GM12878 (cell line): ENCODE results near the gene SREK1. TPM values are rescaled to one million over a fixed set of nuclear protein-coding genes. Genes with fewer than 3 reads are reported as not detected.

ENCODE experiments used
- ATAC-seq: fragments of 200-7000 bp; cut with Tn5 transposase; 3 replicates; pipeline ENCODE4 v1.9.1; 2020; ENCODE audit warnings: mild to moderate bottlenecking, moderate library complexity
- BruUV-seq: library from RNA; stranded (reverse); fragments of 400-500 nt; replicated peaks from 2 replicates; lab custom pipeline; 2021; lab: Mats Ljungman, UMichigan
- CTCF ChIA-PET: fragments of 300-600 bp; sonication (Branson Sonifier 250); formaldehyde crosslinking; extraction: SDS; loops from one replicate; lab custom pipeline; 2021; ENCODE audit warnings: inconsistent platforms; lab: Yijun Ruan, JAX
- POLR2A ChIA-PET: fragments of 350-600 bp; formaldehyde crosslinking; extraction: SDS; loops from one replicate; lab custom pipeline; 2021; ENCODE audit warnings: inconsistent platforms; lab: Charles Lee
- RAD21 ChIA-PET: fragments of 300-600 bp; sonication (Branson Sonifier 250); formaldehyde crosslinking; loops from one replicate; lab custom pipeline; 2023; ENCODE audit warnings: antibody characterized with exemption; ENCODE audit not compliant: unreplicated experiment; lab: Charles Lee
- SMC1A ChIA-PET: fragments of 300-600 bp; sonication (Branson Sonifier 250); formaldehyde crosslinking; loops from one replicate; lab custom pipeline; 2023; ENCODE audit not compliant: unreplicated experiment, uncharacterized antibody; lab: Charles Lee
- DNase-seq: peaks from one replicate; pipeline ENCODE4 v3.0.0-alpha.2; 2011; ENCODE audit warnings: low read depth, low spot score
- FAIRE-seq: peaks from 3 replicates; lab custom pipeline; 2011; peaks lifted over from hg19 to GRCh38; lab: Jason Lieb, UNC
- H2AFZ ChIP-seq: 2 replicates; pipeline ENCODE4 v1.6.0; 2011; ENCODE audit warnings: low read depth, low read length, control low read depth; ENCODE audit not compliant: control insufficient read depth
- H3K27ac ChIP-seq: 2 replicates; pipeline ENCODE4 v1.5.1; 2011; ENCODE audit warnings: control low read depth; ENCODE audit not compliant: control insufficient read depth, insufficient read depth
- H3K27me3 ChIP-seq, 2 experiments: replicated peaks in 1 of 2; 2 replicates each; pipeline versions ENCODE4 v1.6.0 to v1.6.1; 2011; ENCODE audit warnings: low read length in 1 of 2; ENCODE audit not compliant: control insufficient read depth in 2 of 2, insufficient read depth in 2 of 2
- H3K36me3 ChIP-seq, 2 experiments: 2 replicates each; pipeline ENCODE4 v1.5.1; 2011; ENCODE audit warnings: low read length in 1 of 2; ENCODE audit not compliant: control insufficient read depth in 2 of 2, insufficient read depth in 2 of 2
- H3K4me1 ChIP-seq: 2 replicates; pipeline ENCODE4 v1.6.1; 2011; ENCODE audit warnings: mild to moderate bottlenecking, low read length, moderate library complexity, mixed read lengths; ENCODE audit not compliant: control insufficient read depth, insufficient read depth
- H3K4me2 ChIP-seq: 2 replicates; pipeline ENCODE4 v1.6.0; 2011; ENCODE audit warnings: control low read depth; ENCODE audit not compliant: control insufficient read depth, insufficient read depth
- H3K4me3 ChIP-seq: fragments of 200-600 bp; sonication (generic); 2 replicates; pipeline ENCODE4 v1.5.1; 2016
- H3K79me2 ChIP-seq: 2 replicates; pipeline ENCODE4 v1.6.0; 2011; ENCODE audit warnings: low read length; ENCODE audit not compliant: control insufficient read depth, insufficient read depth
- H3K9ac ChIP-seq: 2 replicates; pipeline ENCODE4 v1.8.0; 2011; ENCODE audit warnings: low read length, control low read depth, mixed read lengths; ENCODE audit not compliant: control insufficient read depth, insufficient read depth
- H3K9me3 ChIP-seq: replicated peaks from 3 replicates; pipeline ENCODE4 v1.5.1; 2011; ENCODE audit warnings: mild to moderate bottlenecking, low read length; ENCODE audit not compliant: control insufficient read depth, insufficient read depth
- H4K20me1 ChIP-seq: 2 replicates; pipeline ENCODE4 v1.6.0; 2011; ENCODE audit not compliant: control insufficient read depth, insufficient read depth
- BACH1 ChIP-seq: fragments of 450-650 bp; IDR thresholded peaks from 2 replicates; pipeline ENCODE4 v1.6.1; 2017; ENCODE audit warnings: mild to moderate bottlenecking, borderline replicate concordance
- HCFC1 ChIP-seq: fragments of 150-350 bp; IDR thresholded peaks from 2 replicates; pipeline ENCODE4 v1.6.1; 2014; ENCODE audit warnings: low read length
- IKZF2 ChIP-seq, 2 experiments: fragments of 450-650 bp; IDR thresholded peaks; 2 replicates each; pipeline ENCODE4 v1.6.1; 2017; ENCODE audit warnings: mild to moderate bottlenecking in 2 of 2, moderate library complexity in 2 of 2
- NR2F1 ChIP-seq: fragments of 450-650 bp; conservative IDR thresholded peaks from 2 replicates; pipeline ENCODE4 v1.6.1; 2017; ENCODE audit warnings: mild to moderate bottlenecking
- PAX8 ChIP-seq: fragments of 450-650 bp; IDR thresholded peaks from 2 replicates; pipeline ENCODE4 v1.6.1; 2017; ENCODE audit warnings: mild to moderate bottlenecking, moderate library complexity
- POLR2AphosphoS5 ChIP-seq: IDR thresholded peaks from 2 replicates; pipeline ENCODE4 v1.6.1; 2011; ENCODE audit warnings: mild to moderate bottlenecking, low read length, inconsistent platforms
- SIN3A ChIP-seq: IDR thresholded peaks from 2 replicates; pipeline ENCODE4 v1.6.1; 2012; ENCODE audit warnings: low read depth, low read length, improper control_type of control experiment
- SREBF1 ChIP-seq: IDR thresholded peaks from 2 replicates; pipeline ENCODE4 v1.6.1; 2012; ENCODE audit warnings: mild to moderate bottlenecking, low read length
- TARDBP ChIP-seq: IDR thresholded peaks from 2 replicates; pipeline ENCODE4 v1.6.1; 2016; ENCODE audit warnings: borderline replicate concordance
- ZBED1 ChIP-seq: IDR thresholded peaks from 2 replicates; pipeline ENCODE4 v1.6.1; 2016; ENCODE audit warnings: borderline replicate concordance
- WGBS: methylation state at CpG from one replicate; pipeline ENCODE4 v1.1.6; 2016; ENCODE audit warnings: low lambda C conversion rate; ENCODE audit not compliant: insufficient replicate concordance, insufficient coverage; ENCODE audit errors: missing lambda C conversion rate; 5-methylcytosine and 5-hydroxymethylcytosine counted together
- in situ Hi-C: fragments of 300-500 bp; cut with MboI; formaldehyde crosslinking; loops from 9 replicates; pipeline ENCODE4 v1.14.3; 2018; ENCODE audit warnings: mixed read lengths
- intact Hi-C: fragments of 100-400 bp; cut with micrococcal nuclease; formaldehyde crosslinking; loops from one replicate; pipeline ENCODE4 v1.14.2; 2022; ENCODE audit not compliant: unreplicated experiment
- polyA plus RNA-seq, 11 experiments: library from polyadenylated mRNA; depleted of rRNA in 4 of 11; unstranded in 6 of 11; stranded (reverse) in 5 of 11; fragments of >200 nt; fragmentation: Nextera tagmentation in 4 of 11; fragmentation: Illumina TruSeq in 1 of 11; extraction: Ambion mirVana in 4 of 11; extraction: Trizol in 1 of 11; gene quantifications; 1 replicate in 1 of 11; 2 replicates in 10 of 11; pipeline versions ENCODE4 v1.2.1 to v1.2.3, GENCODE V29; 2011 to 2016; ENCODE audit warnings: inconsistent platforms in 2 of 11, missing spikeins in 2 of 11, low read depth in 1 of 11
- total RNA-seq, 4 experiments: library from RNA; depleted of rRNA in 3 of 4; stranded (reverse); fragments of >200 nt in 3 of 4; fragmentation: Illumina TruSeq in 1 of 4; extraction: Trizol in 1 of 4; gene quantifications; 2 replicates each; pipeline versions ENCODE4 v1.2.1 to v1.2.3, GENCODE V29; 2013 to 2021
- TF ChIP-seq, protein P1 (sequence below): IDR thresholded peaks from 2 replicates; pipeline ENCODE4 v1.6.1; 2012; ENCODE audit warnings: low read depth, low read length, improper control_type of control experiment
- TF ChIP-seq, protein P2 (sequence below): fragments of 450-650 bp; formaldehyde crosslinking; IDR thresholded peaks from 2 replicates; pipeline ENCODE4 v1.5.0; 2022; ENCODE audit warnings: mild to moderate bottlenecking, missing genetic modification characterization
- TF ChIP-seq, protein P3 (sequence below): fragments of 450-650 bp; IDR thresholded peaks from 2 replicates; pipeline ENCODE4 v1.6.1; 2017; ENCODE audit warnings: mild to moderate bottlenecking, moderate library complexity

The SREK1 gene
- total and polyA plus RNA-seq, 10 of the 15 experiments (the other 5 are each of a cell fraction or from before 2014, with no cell fraction given) = 30.7 to 100 (median 61.5) TPM

DNA sequence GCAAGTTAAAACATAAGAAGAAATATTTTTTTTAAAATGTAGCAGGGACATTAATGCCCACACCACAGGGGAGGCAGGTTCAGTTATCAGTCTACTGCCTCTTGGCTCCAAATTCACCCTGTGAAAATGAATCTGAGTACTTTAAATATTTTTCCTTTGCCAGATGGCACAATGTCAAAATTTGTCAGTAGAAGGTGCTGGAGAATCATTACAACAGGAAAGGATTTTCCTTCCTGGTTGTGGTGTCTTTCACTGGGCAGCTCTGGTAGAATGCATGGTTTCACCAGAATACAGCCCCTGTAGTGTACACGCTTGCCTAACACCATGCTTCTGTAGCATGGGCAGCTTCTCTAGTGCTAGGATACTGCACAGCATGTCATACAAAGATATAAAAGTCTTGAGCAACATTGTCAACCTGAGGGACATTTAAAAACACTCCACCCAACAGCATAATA, 9.7 kb upstream of the SREK1 start:
- intact Hi-C loops (no loop called here), in situ Hi-C loops (no loop called here)
- Histone ChIP-seq H3K4me3 (no peak overlapping the region), H4K20me1 (no peaks in the 10 kb centered on the region), H3K27me3 (no peaks in the 10 kb centered on the region), H3K79me2 (no peaks in the 10 kb centered on the region), H3K36me3 (no peaks in the 10 kb centered on the region), H3K4me1 (no peaks in the 10 kb centered on the region), H3K27ac (no peak overlapping the region), H3K4me2 (no peak overlapping the region), H3K9ac (no peak overlapping the region), H2AFZ (no peak overlapping the region), H3K9me3 (no peaks in the 10 kb centered on the region)
- ChIA-PET CTCF (no interaction called here), POLR2A (no interaction called here), SMC1A (no interaction called here), RAD21 (no interaction called here)
- no peak for DNase-seq
- WGBS = 100% methylated on average over 1 of the region's 1 CpG
- FAIRE-seq = no peak
- no TSS peak for BruUV-seq
- no peak for ATAC-seq
- TF ChIP-seq IKZF2 (IDR thresholded peaks at IDR 0.05) = no peak
- TF ChIP-seq, protein P1, sequence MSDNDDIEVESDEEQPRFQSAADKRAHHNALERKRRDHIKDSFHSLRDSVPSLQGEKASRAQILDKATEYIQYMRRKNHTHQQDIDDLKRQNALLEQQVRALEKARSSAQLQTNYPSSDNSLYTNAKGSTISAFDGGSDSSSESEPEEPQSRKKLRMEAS = no peak
- TF ChIP-seq PAX8 = no peak
- TF ChIP-seq ZBED1 = no peak
- TF ChIP-seq SIN3A = no peak
- TF ChIP-seq BACH1 = no peak
- TF ChIP-seq SREBF1 = no peak

DNA sequence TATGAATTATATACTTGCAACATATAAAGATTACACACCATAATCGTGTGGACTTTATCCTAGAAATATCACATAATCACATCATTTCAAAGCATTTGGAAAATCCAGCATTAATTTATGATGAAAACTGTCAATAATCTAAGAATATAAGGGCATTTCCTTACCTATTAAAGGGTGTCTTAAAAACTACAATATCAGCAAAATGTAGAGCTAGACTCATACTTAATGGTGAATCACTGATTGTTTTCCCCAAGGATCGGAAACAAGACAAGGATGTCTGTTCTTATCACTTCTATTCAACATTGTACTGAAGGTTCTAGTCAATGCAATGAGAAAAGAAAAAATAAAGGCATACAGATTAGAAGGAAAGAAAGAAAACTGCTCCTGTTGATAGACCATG, 8.0 kb upstream of the SREK1 start:
- SMC1A ChIA-PET = no interaction called here
- no peaks in the 10 kb centered on the region for H3K79me2 ChIP-seq
- in situ Hi-C loops = no loop called here
- BruUV-seq = no TSS peak
- CTCF ChIA-PET = no interaction called here
- no peak overlapping the region for H3K27ac ChIP-seq
- DNase-seq (no peak), FAIRE-seq (no peak), ATAC-seq (no peak)
- no peak overlapping the region for H3K4me2 ChIP-seq
- no peaks in the 10 kb centered on the region for H3K36me3 ChIP-seq
- no peak overlapping the region for H3K9ac ChIP-seq
- no peaks in the 10 kb centered on the region for H4K20me1 ChIP-seq
- 40% methylated on average over 2 of the region's 2 CpGs for WGBS
- intact Hi-C loops = no loop called here
- H3K9me3 ChIP-seq = no peaks in the 10 kb centered on the region
- no peak overlapping the region for H3K4me3 ChIP-seq
- RAD21 ChIA-PET = no interaction called here
- H3K4me1 ChIP-seq = no peaks in the 10 kb centered on the region
- POLR2A ChIA-PET = no interaction called here
- no peak overlapping the region for H2AFZ ChIP-seq
- H3K27me3 ChIP-seq = no peaks in the 10 kb centered on the region
- TF ChIP-seq, protein P2, sequence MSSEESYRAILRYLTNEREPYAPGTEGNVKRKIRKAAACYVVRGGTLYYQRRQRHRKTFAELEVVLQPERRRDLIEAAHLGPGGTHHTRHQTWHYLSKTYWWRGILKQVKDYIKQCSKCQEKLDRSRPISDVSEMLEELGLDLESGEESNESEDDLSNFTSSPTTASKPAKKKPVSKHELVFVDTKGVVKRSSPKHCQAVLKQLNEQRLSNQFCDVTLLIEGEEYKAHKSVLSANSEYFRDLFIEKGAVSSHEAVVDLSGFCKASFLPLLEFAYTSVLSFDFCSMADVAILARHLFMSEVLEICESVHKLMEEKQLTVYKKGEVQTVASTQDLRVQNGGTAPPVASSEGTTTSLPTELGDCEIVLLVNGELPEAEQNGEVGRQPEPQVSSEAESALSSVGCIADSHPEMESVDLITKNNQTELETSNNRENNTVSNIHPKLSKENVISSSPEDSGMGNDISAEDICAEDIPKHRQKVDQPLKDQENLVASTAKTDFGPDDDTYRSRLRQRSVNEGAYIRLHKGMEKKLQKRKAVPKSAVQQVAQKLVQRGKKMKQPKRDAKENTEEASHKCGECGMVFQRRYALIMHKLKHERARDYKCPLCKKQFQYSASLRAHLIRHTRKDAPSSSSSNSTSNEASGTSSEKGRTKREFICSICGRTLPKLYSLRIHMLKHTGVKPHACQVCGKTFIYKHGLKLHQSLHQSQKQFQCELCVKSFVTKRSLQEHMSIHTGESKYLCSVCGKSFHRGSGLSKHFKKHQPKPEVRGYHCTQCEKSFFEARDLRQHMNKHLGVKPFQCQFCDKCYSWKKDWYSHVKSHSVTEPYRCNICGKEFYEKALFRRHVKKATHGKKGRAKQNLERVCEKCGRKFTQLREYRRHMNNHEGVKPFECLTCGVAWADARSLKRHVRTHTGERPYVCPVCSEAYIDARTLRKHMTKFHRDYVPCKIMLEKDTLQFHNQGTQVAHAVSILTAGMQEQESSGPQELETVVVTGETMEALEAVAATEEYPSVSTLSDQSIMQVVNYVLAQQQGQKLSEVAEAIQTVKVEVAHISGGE = no peak
- TF ChIP-seq TARDBP (no peak), NR2F1 (no peak), POLR2AphosphoS5 (no peak), HCFC1 (no peak)
- TF ChIP-seq, protein P3, sequence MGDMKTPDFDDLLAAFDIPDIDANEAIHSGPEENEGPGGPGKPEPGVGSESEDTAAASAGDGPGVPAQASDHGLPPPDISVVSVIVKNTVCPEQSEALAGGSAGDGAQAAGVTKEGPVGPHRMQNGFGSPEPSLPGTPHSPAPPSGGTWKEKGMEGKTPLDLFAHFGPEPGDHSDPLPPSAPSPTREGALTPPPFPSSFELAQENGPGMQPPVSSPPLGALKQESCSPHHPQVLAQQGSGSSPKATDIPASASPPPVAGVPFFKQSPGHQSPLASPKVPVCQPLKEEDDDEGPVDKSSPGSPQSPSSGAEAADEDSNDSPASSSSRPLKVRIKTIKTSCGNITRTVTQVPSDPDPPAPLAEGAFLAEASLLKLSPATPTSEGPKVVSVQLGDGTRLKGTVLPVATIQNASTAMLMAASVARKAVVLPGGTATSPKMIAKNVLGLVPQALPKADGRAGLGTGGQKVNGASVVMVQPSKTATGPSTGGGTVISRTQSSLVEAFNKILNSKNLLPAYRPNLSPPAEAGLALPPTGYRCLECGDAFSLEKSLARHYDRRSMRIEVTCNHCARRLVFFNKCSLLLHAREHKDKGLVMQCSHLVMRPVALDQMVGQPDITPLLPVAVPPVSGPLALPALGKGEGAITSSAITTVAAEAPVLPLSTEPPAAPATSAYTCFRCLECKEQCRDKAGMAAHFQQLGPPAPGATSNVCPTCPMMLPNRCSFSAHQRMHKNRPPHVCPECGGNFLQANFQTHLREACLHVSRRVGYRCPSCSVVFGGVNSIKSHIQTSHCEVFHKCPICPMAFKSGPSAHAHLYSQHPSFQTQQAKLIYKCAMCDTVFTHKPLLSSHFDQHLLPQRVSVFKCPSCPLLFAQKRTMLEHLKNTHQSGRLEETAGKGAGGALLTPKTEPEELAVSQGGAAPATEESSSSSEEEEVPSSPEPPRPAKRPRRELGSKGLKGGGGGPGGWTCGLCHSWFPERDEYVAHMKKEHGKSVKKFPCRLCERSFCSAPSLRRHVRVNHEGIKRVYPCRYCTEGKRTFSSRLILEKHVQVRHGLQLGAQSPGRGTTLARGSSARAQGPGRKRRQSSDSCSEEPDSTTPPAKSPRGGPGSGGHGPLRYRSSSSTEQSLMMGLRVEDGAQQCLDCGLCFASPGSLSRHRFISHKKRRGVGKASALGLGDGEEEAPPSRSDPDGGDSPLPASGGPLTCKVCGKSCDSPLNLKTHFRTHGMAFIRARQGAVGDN = no peak
